Smooth muscle cell (in vitro differentiated cells): ENCODE measurements around the gene RPS3. TPM values are rescaled to one million over a fixed set of nuclear protein-coding genes. Genes with fewer than 3 reads are reported as not detected.

ENCODE experiments used
- DNase-seq: peaks from one replicate; lab custom pipeline; 2025; ENCODE audit not compliant: unreplicated experiment; lab: John Stamatoyannopoulos, UW
- H2AFZ ChIP-seq: fragments of 200-600 bp; sonication (generic); 2 replicates; pipeline ENCODE4 v1.6.0; 2016; ENCODE audit warnings: antibody characterized with exemption, low read depth, mild to moderate bottlenecking
- H3F3A ChIP-seq: fragments of 200-600 bp; sonication (generic); 2 replicates; pipeline ENCODE4 v1.6.0; 2017; ENCODE audit warnings: antibody characterized with exemption, low read depth
- H3K27ac ChIP-seq: fragments of 200-600 bp; sonication (generic); 2 replicates; pipeline ENCODE4 v1.5.1; 2016; ENCODE audit warnings: low read depth, mild to moderate bottlenecking
- H3K27me3 ChIP-seq: fragments of 200-600 bp; sonication (generic); 2 replicates; pipeline ENCODE4 v1.6.1; 2016; ENCODE audit warnings: low read depth, mild to moderate bottlenecking
- H3K36me3 ChIP-seq: fragments of 200-600 bp; sonication (generic); 2 replicates; pipeline ENCODE4 v1.5.1; 2016; ENCODE audit warnings: low read depth
- H3K4me1 ChIP-seq: fragments of 200-600 bp; sonication (generic); 2 replicates; pipeline ENCODE4 v1.5.1; 2016; ENCODE audit warnings: low read depth
- H3K4me2 ChIP-seq: fragments of 200-600 bp; sonication (generic); 2 replicates; pipeline ENCODE4 v1.6.0; 2016; ENCODE audit warnings: mild to moderate bottlenecking
- H3K4me3 ChIP-seq: fragments of 200-600 bp; sonication (generic); 2 replicates; pipeline ENCODE4 v1.5.1; 2016; ENCODE audit warnings: mild to moderate bottlenecking
- H3K79me2 ChIP-seq: fragments of 200-600 bp; sonication (generic); 2 replicates; pipeline ENCODE4 v1.6.0; 2016; ENCODE audit warnings: low read depth, mild to moderate bottlenecking
- H3K9ac ChIP-seq: fragments of 200-600 bp; sonication (generic); 2 replicates; pipeline ENCODE4 v1.6.0; 2016; ENCODE audit warnings: low read depth
- H3K9me3 ChIP-seq: fragments of 200-600 bp; sonication (generic); replicated peaks from 2 replicates; pipeline ENCODE4 v1.5.1; 2016; ENCODE audit warnings: low read depth
- H4K20me1 ChIP-seq: fragments of 200-600 bp; sonication (generic); 2 replicates; pipeline ENCODE4 v1.6.0; 2016; ENCODE audit warnings: low read depth
- CTCF ChIP-seq: fragments of 200-600 bp; sonication (generic); IDR thresholded peaks from 2 replicates; pipeline ENCODE4 v1.5.1; 2017; ENCODE audit warnings: borderline replicate concordance, mild to moderate bottlenecking, antibody characterized with exemption; ENCODE audit not compliant: insufficient read depth, poor library complexity, severe bottlenecking
- WGBS: methylation state at CpG from one replicate; pipeline ENCODE4 v1.1.7; 2016; ENCODE audit warnings: low lambda C conversion rate; 5-methylcytosine and 5-hydroxymethylcytosine counted together
- polyA plus RNA-seq: library from polyadenylated mRNA; unstranded; fragments of >200 nt; fragmentation: Nextera tagmentation; extraction: Ambion mirVana; gene quantifications from 2 replicates; pipeline ENCODE4 v1.2.1, GENCODE V29; 2016
- total RNA-seq: library from RNA; depleted of rRNA; stranded (reverse); fragments of >200 nt; gene quantifications from 2 replicates; pipeline ENCODE4 v1.2.3, GENCODE V29; 2014

The RPS3 gene
- total and polyA plus RNA-seq, 2 experiments from 2014 or later = 794 to 989 TPM

GRCh38 chr11:75380245-75380644 is 19.1 kb upstream of the RPS3 start:
- no peak overlapping the region for H3K4me3 ChIP-seq
- H3K9me3 ChIP-seq = no peaks in the 10 kb centered on the region
- no peak overlapping the region for H3K27ac ChIP-seq
- 90% methylated on average over 2 of the region's 2 CpGs for WGBS
- H3K9ac ChIP-seq = no peak overlapping the region
- no peaks in the 10 kb centered on the region for H3K4me1 ChIP-seq
- H3F3A ChIP-seq = peaks cover 3% of the 10 kb centered on the region
- H2AFZ ChIP-seq = no peak overlapping the region
- no peaks in the 10 kb centered on the region for H3K27me3 ChIP-seq
- H4K20me1 ChIP-seq = no peaks in the 10 kb centered on the region
- no peak for TF ChIP-seq CTCF
- H3K79me2 ChIP-seq = no peaks in the 10 kb centered on the region
- H3K36me3 ChIP-seq = no peaks in the 10 kb centered on the region
- DNase-seq = no peak
- no peak overlapping the region for H3K4me2 ChIP-seq

GRCh38 chr11:75380716-75381420 is 18.4 kb upstream of the RPS3 start:
- TF ChIP-seq CTCF = no peak
- H2AFZ ChIP-seq = no peak overlapping the region
- no peak for DNase-seq
- no peaks in the 10 kb centered on the region for H3K4me1 ChIP-seq
- H3K36me3 ChIP-seq = no peaks in the 10 kb centered on the region
- no peaks in the 10 kb centered on the region for H3K79me2 ChIP-seq
- no peak overlapping the region for H3K4me2 ChIP-seq
- no peaks in the 10 kb centered on the region for H3K27me3 ChIP-seq
- peaks cover 3% of the 10 kb centered on the region for H3F3A ChIP-seq
- H3K4me3 ChIP-seq = no peak overlapping the region
- WGBS = 69% methylated on average over 7 of the region's 7 CpGs
- no peak overlapping the region for H3K27ac ChIP-seq
- no peak overlapping the region for H3K9ac ChIP-seq
- H4K20me1 ChIP-seq = no peaks in the 10 kb centered on the region
- no peaks in the 10 kb centered on the region for H3K9me3 ChIP-seq

- Histone ChIP-seq H3K9ac (no peak overlapping the region), H2AFZ (no peak overlapping the region), H3K4me2 (no peak overlapping the region), H3F3A (peaks cover 7% of the 10 kb centered on the region), H3K4me3 (no peak overlapping the region), H3K79me2 (no peaks in the 10 kb centered on the region), H4K20me1 (no peaks in the 10 kb centered on the region), H3K27ac (no peak overlapping the region), H3K4me1 (no peaks in the 10 kb centered on the region), H3K9me3 (no peaks in the 10 kb centered on the region), H3K36me3 (no peaks in the 10 kb centered on the region), H3K27me3 (no peaks in the 10 kb centered on the region)
- DNase-seq = no peak
- TF ChIP-seq CTCF = no peak
- WGBS = 48% methylated on average over 3 of the region's 3 CpGs
Measured at GRCh38 chr11:75383246-75383645, 16.1 kb upstream of the RPS3 start.
